ENCODE results near the gene LHX3.

The LHX3 gene

GRCh38 chr9:136205707-136205992 lies 722 bp upstream of the LHX3 start:
- FAIRE-seq, result no peak

GRCh38 chr9:136204145-136204805 lies 653 bp downstream of the LHX3 start:
- FAIRE-seq, result no peak

- FAIRE-seq, result no peak
These were observed 1.4 kb downstream of the LHX3 start for GRCh38 chr9:136203408-136204144.

- no peak for FAIRE-seq
These were observed 2.2 kb downstream of the LHX3 start for GRCh38 chr9:136202454-136203407.

- FAIRE-seq, result no peak
These were observed 3.1 kb downstream of the LHX3 start for GRCh38 chr9:136201609-136202453.

GRCh38 chr9:136201174-136201573 lies 3.8 kb downstream of the LHX3 start:
- no peak for FAIRE-seq

GRCh38 chr9:136200424-136200823 lies 4.5 kb downstream of the LHX3 start:
- no peak for FAIRE-seq

GRCh38 chr9:136199391-136200288 lies 5.3 kb downstream of the LHX3 start:
- no peak for FAIRE-seq

GRCh38 chr9:136198605-136199083 lies 6.3 kb downstream of the LHX3 start:
- FAIRE-seq, result no peak

GRCh38 chr9:136197930-136198604 lies 6.9 kb downstream of the LHX3 start:
- FAIRE-seq, result no peak

GRCh38 chr9:136197084-136197875 lies 7.6 kb downstream of the LHX3 start:
- no peak for FAIRE-seq

- no peak for FAIRE-seq
These were observed 8.4 kb downstream of the LHX3 start for GRCh38 chr9:136196404-136197083.

GRCh38 chr9:136194540-136194939 lies 10.4 kb downstream of the LHX3 start:
- FAIRE-seq, result no peak

GRCh38 chr9:136193891-136194279 lies 11.0 kb downstream of the LHX3 start:
- FAIRE-seq, result no peak

- FAIRE-seq, result no peak
These were observed 11.6 kb downstream of the LHX3 start for GRCh38 chr9:136193127-136193890.

- FAIRE-seq, result no peak
These were observed 12.4 kb downstream of the LHX3 start for GRCh38 chr9:136192289-136193126.

- FAIRE-seq, result no peak
These were observed 13.0 kb downstream of the LHX3 start for GRCh38 chr9:136191960-136192286.
